Measurements from ENCODE around the gene ASB5. TPM values are rescaled to one million over a fixed set of nuclear protein-coding genes. Genes with fewer than 3 reads are reported as not detected.

ASB5 gene
- total and polyA plus RNA-seq, 2 of the 8 experiments (the other 6 are each of a cell fraction or from before 2014, with no cell fraction given), result 0.02 TPM; not detected in 1

DNA sequence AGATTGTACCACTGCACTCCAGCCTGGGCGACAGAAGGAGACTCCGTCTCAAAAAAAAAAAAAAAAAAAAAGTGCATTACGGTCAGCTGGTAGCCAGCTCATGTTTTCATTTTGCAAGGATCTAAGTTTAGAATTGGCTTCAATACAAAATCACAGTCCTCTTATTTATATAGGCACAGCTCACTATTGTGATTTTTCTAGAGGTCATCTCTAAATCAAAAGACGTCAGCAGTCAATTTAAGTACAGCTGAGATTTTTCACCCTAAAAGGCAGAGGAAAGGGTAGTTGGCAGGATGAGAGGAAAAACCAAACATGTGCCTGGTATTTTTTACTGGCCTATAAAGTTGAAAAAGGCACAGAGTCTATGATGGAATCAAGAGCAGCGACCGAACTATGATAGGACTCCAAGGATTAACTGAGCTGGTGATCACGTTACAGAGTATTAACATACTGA is 30.8 kb downstream of the ASB5 start:
- Histone ChIP-seq H3K9me3 (ENCODE audit: insufficient read depth in 2 of 2, low read depth in 1 of 2, low read length in 1 of 2) (no peaks in the 10 kb centered on the region), H2AFZ (ENCODE audit: low read length) (peak overlapping the region; percentile 72; the same call in 1 of the 2 replicates), H2BK12ac (ENCODE audit: low read depth, low read length) (no peak overlapping the region), H3K4me2 (ENCODE audit: insufficient read depth in 1 of 2, low read depth in 2 of 2, low read length in 2 of 2) (no peak overlapping the region), H4K8ac (ENCODE audit: extremely low read depth, insufficient read depth, low read length) (no peak overlapping the region), H3K36me3 (ENCODE audit: control insufficient read depth in 2 of 4, insufficient read depth in 4 of 4, low read length in 3 of 4) (no peaks in the 10 kb centered on the region), H3K27me3 (replicated peaks in 1 of 4; ENCODE audit: control insufficient read depth in 3 of 4, extremely low read depth in 1 of 4, insufficient read depth in 3 of 4, low read length in 3 of 4) (no peaks in the 10 kb centered on the region), H3K14ac (ENCODE audit: insufficient read length) (no peak overlapping the region), H3K79me2 (ENCODE audit: control insufficient read depth in 1 of 2, insufficient read depth in 2 of 2, low read length in 2 of 2) (no peaks in the 10 kb centered on the region), H3K4me3 (ENCODE audit: extremely low read depth in 1 of 4, insufficient read depth in 2 of 4, low read depth in 3 of 4, low read length in 4 of 4) (no peak overlapping the region), H3K4ac (replicated peaks; ENCODE audit: insufficient read length, low read depth, low read length) (no peak overlapping the region), H4K5ac (ENCODE audit: insufficient read length, low read depth, low read length) (no peak overlapping the region), H3K18ac (ENCODE audit: extremely low read depth, low read length) (no peak overlapping the region), H3K4me1 (replicated peaks in 1 of 4; ENCODE audit: control insufficient read depth in 3 of 4, insufficient read depth in 4 of 4, low read length in 3 of 4) (no peaks in the 10 kb centered on the region), H3K23ac (ENCODE audit: insufficient read length) (no peak overlapping the region), H2AK5ac (ENCODE audit: low read depth, low read length) (no peak overlapping the region), H2BK15ac (ENCODE audit: low read length) (no peak overlapping the region), H2BK5ac (ENCODE audit: low read depth, low read length) (no peak overlapping the region), H3K9ac (replicated peaks in 1 of 4; ENCODE audit: extremely low read depth in 1 of 4, low read depth in 3 of 4, low read length in 3 of 4) (no peak overlapping the region), H2BK20ac (ENCODE audit: low read length) (no peak overlapping the region), H4K20me1 (replicated peaks in 1 of 2; ENCODE audit: control insufficient read depth in 1 of 2, insufficient read depth in 2 of 2, low read length in 2 of 2) (no peaks in the 10 kb centered on the region), H3K27ac (ENCODE audit: low read depth, low read length) (no peak overlapping the region), H2BK120ac (replicated peaks; ENCODE audit: low read depth, low read length) (no peak overlapping the region), H3K23me2 (ENCODE audit: low read depth, low read length) (no peaks in the 10 kb centered on the region), H4K91ac (replicated peaks; ENCODE audit: insufficient read length, low read length) (no peak overlapping the region), H3K56ac (replicated peaks; ENCODE audit: insufficient read length, low read depth, low read length) (no peak overlapping the region), H3K79me1 (ENCODE audit: low read depth, low read length) (no peaks in the 10 kb centered on the region)
- POLR2A ChIA-PET (ENCODE audit: partially characterized antibody), result no interaction called here
- DNase-seq (ENCODE audit: low read depth in 1 of 2, low spot score in 2 of 2) (no peak), FAIRE-seq (no peak)
- WGBS, 2 experiments (ENCODE audit: extremely low coverage in 1 of 2, insufficient coverage in 1 of 2, insufficient read length in 1 of 2, insufficient replicate concordance in 2 of 2, low coverage in 1 of 2, low lambda C conversion rate in 2 of 2, missing lambda C conversion rate in 1 of 2), result 88% methylated on average over 4 of the region's 7 CpGs; no CpG with 5 or more reads in 1 of the 2 experiments
- CTCF ChIA-PET (ENCODE audit: partially characterized antibody), result interaction anchor here (0.6 to 2.1 kb wide), 4 partner anchors 10 to 123 kb away, joined by 3 to 5 read pairs (median 4); no protein-coding TSS in a partner anchor

Data from H1 (cell line).